ENCODE results near the gene PAN2.

PAN2 gene

DNA sequence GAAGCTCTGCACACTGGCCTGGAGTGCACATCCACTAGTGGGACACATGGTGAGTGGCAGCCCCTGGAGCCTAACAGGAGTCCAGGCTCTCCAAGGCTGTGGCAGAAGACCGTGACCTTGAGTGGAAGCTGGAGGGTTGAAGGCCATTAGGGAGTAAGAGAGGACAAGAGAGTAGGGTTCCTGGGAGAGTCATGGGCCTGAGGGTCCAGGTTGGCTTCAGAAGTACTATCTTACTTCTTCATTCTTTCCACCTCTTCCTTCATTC lies 5.3 kb upstream of the PAN2 start:
- no CpG with 5 or more reads among the region's 1 CpG for WGBS
- Histone ChIP-seq H2BK120ac (ENCODE audit: low read depth, low read length) (no peak overlapping the region), H3K14ac (ENCODE audit: low read length in 2 of 2) (no peak overlapping the region)

DNA sequence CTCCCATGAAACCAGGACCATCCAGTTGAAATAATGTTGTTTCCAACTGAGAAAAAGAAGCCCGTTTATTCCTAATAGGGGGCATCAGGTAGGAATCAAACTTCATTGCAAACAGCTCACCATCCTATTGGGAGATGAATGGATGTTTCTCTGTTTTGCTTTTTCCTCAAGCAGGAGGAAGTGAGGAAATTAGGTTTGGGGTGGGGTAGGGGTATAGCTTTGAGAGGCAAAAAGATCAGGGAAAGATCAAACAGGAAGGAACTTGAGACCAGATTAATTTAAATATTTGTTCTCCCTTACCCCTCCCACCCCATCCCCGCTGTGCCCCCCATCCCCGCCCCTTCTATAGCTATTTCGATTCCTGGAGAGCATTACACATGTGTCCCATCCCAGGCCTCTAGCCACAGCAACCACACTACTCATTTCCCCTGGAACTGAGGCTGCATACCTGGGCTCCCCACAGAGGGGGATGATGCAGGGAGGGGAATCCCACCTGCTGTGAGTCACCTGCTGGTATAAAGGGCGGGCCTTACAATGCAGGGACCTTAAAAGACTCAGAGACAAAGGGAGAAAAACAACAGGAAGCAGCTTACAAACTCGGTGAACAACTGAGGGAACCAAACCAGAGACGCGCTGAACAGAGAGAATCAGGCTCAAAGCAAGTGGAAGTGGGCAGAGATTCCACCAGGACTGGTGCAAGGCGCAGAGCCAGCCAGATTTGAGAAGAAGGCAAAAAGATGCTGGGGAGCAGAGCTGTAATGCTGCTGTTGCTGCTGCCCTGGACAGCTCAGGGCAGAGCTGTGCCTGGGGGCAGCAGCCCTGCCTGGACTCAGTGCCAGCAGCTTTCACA lies 4.7 kb upstream of the PAN2 start, which contains the start of gene IL23A:
Gene IL23A, plus strand, starts transcription at position 577 of the 850 bp plus-strand sequence. Its CDS starts 161 bp downstream, at position 738.
- H3K18ac ChIP-seq (ENCODE audit: low read depth in 1 of 2, low read length in 2 of 2) = no peak within 1 kb of the TSS
- DNase-seq = peak; percentile 25
- no peak within 1 kb of the TSS for H2AFZ ChIP-seq (ENCODE audit: low read depth, low read length)
- peaks cover 14 to 26% of the 10 kb centered on the region in 2 experiments for H3K36me3 ChIP-seq (ENCODE audit: control insufficient read depth in 1 of 2, insufficient read depth in 2 of 2, low read depth in 1 of 2, low read length in 2 of 2)
- 52% methylated on average over 7 of the region's 9 CpGs for WGBS
- H2BK15ac ChIP-seq (ENCODE audit: low read depth, poor library complexity, severe bottlenecking) = peak within 1 kb of the TSS; percentile 54
- H3K27ac ChIP-seq (ENCODE audit: low read length, poor library complexity, severe bottlenecking) = no peak within 1 kb of the TSS
- no peak within 1 kb of the TSS for H3K9ac ChIP-seq (ENCODE audit: low read length)
- H3K4me3 ChIP-seq (ENCODE audit: insufficient read depth in 1 of 2, low read depth in 1 of 2, low read length in 2 of 2) = no peak within 1 kb of the TSS
- no peak within 1 kb of the TSS for H4K91ac ChIP-seq (ENCODE audit: low read length)
- H3K9me3 ChIP-seq (ENCODE audit: control insufficient read depth, low read length) = no peaks in the 10 kb centered on the region
- H2BK5ac ChIP-seq (ENCODE audit: low read depth, low read length, poor library complexity, severe bottlenecking) = no peak within 1 kb of the TSS
- H3K79me1 ChIP-seq (replicated peaks; ENCODE audit: low read length, poor library complexity, severe bottlenecking) = peaks cover 2% of the 10 kb centered on the region
- H3K27me3 ChIP-seq (ENCODE audit: control insufficient read depth in 1 of 2, insufficient read depth in 1 of 2, low read length in 2 of 2) = no peaks in the 10 kb centered on the region
- H3K23ac ChIP-seq (ENCODE audit: low read length in 2 of 2) = no peak within 1 kb of the TSS
- H3K4me1 ChIP-seq (ENCODE audit: control insufficient read depth, insufficient read depth, low read depth, low read length) = peaks cover 5% of the 10 kb centered on the region
- H2AK5ac ChIP-seq (ENCODE audit: low read length, severe bottlenecking) = no peak within 1 kb of the TSS
- H3K4me2 ChIP-seq (ENCODE audit: low read length, poor library complexity, severe bottlenecking) = no peak within 1 kb of the TSS
- no peak within 1 kb of the TSS for H2BK12ac ChIP-seq (ENCODE audit: low read length in 2 of 2)
- no peak within 1 kb of the TSS for H2BK120ac ChIP-seq (ENCODE audit: low read depth, low read length)
- no peak within 1 kb of the TSS for H3K14ac ChIP-seq (ENCODE audit: low read length in 2 of 2)
- H4K8ac ChIP-seq (ENCODE audit: low read length) = no peak within 1 kb of the TSS
- H3K4ac ChIP-seq (ENCODE audit: low read depth in 1 of 2, low read length in 2 of 2) = no peak within 1 kb of the TSS

More for the DNA sequence above, 5.3 kb upstream of the PAN2 start:
- Histone ChIP-seq H2AFZ (ENCODE audit: low read depth, low read length) (no peak overlapping the region), H3K36me3 (ENCODE audit: control insufficient read depth in 1 of 2, insufficient read depth in 2 of 2, low read depth in 1 of 2, low read length in 2 of 2) (peaks cover 19 to 31% of the 10 kb centered on the region in 2 experiments), H3K4me2 (ENCODE audit: low read length, poor library complexity, severe bottlenecking) (no peak overlapping the region), H3K9ac (ENCODE audit: low read length) (no peak overlapping the region), H2BK12ac (ENCODE audit: low read length in 2 of 2) (no peak overlapping the region), H3K4me3 (ENCODE audit: insufficient read depth in 1 of 2, low read depth in 1 of 2, low read length in 2 of 2) (no peak overlapping the region), H3K4me1 (ENCODE audit: control insufficient read depth, insufficient read depth, low read depth, low read length) (peaks cover 5% of the 10 kb centered on the region), H3K79me1 (replicated peaks; ENCODE audit: low read length, poor library complexity, severe bottlenecking) (peaks cover 5% of the 10 kb centered on the region), H2BK15ac (ENCODE audit: low read depth, poor library complexity, severe bottlenecking) (peak overlapping the region; percentile 54), H3K18ac (ENCODE audit: low read depth in 1 of 2, low read length in 2 of 2) (no peak overlapping the region), H3K23ac (ENCODE audit: low read length in 2 of 2) (no peak overlapping the region), H4K8ac (ENCODE audit: low read length) (no peak overlapping the region), H4K91ac (ENCODE audit: low read length) (no peak overlapping the region), H3K9me3 (ENCODE audit: control insufficient read depth, low read length) (no peaks in the 10 kb centered on the region), H2AK5ac (ENCODE audit: low read length, severe bottlenecking) (no peak overlapping the region), H3K27me3 (ENCODE audit: control insufficient read depth in 1 of 2, insufficient read depth in 1 of 2, low read length in 2 of 2) (no peaks in the 10 kb centered on the region), H3K4ac (ENCODE audit: low read depth in 1 of 2, low read length in 2 of 2) (no peak overlapping the region), H3K27ac (ENCODE audit: low read length, poor library complexity, severe bottlenecking) (no peak overlapping the region), H2BK5ac (ENCODE audit: low read depth, low read length, poor library complexity, severe bottlenecking) (no peak overlapping the region)
- DNase-seq = no peak

DNA sequence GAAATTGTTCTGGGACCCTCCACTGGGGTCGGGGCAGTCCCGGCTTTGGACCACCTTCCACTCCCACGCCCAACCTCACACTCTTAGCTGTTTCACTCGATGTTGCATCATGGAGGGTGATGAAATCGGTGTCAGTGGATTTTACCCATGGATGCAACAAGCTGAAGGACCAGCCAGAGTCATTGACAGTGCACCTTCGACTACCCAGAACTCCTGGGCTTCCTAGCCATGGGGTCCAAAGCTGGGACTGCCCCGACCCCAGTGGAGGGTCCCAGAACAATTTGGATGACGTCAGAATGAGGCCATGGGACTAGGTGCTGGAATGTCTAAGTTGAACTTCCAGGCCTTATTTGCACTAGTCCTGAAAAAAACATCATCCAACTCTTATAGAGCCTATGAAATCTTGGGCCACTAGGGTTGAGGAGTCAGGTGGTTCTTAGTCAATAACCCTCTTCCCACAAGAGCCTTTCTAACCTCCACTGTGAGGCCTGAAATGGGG lies 4.0 kb upstream of the PAN2 start:
- no peak overlapping the region for H3K4ac ChIP-seq (ENCODE audit: low read depth in 1 of 2, low read length in 2 of 2)

DNA sequence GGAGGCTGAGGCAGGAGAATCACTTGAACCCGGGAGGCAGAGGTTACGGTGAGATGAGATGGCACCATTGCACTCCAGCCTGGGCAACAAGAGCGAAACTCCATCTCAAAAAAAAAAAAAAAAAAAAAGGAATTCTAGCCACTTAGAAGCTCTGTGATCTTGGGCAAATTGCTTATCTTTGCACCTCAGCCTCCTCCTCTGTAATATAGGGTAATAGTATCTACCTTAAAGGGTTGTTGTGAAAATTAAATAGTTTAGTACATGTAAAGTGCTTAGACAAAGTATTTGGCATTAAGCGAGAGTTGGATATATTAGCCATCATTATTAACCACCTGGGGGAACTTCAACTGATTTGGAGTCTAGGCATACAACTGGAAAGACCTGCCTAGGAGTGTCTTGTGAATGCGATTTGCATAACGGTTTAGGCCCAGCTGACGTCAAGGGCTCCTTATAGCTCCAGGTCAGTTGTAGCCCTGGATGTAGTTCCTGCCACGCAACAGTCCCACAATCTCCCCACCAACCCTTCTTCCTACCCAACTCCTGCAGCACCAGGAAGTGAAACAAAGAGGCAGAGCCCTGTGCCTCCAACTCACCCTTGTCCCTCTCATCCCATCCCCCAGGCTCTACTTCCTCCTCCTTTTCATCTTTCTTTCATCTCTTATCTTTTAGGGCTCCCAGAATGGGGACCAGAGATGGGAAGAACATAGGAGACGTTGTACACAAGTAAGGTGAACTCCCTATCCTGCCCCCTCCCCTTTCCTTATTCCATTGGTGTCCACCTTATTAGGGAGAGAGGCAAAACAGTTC lies 2.8 kb upstream of the PAN2 start:
- Histone ChIP-seq H2BK12ac (ENCODE audit: low read length in 2 of 2) (no peak overlapping the region), H3K14ac (ENCODE audit: low read length in 2 of 2) (no peak overlapping the region), H3K4me1 (ENCODE audit: control insufficient read depth, insufficient read depth, low read depth, low read length) (peaks cover 12% of the 10 kb centered on the region), H3K4me3 (ENCODE audit: insufficient read depth in 1 of 2, low read depth in 1 of 2, low read length in 2 of 2) (no peak overlapping the region), H3K27ac (ENCODE audit: low read length, poor library complexity, severe bottlenecking) (no peak overlapping the region), H2AK5ac (ENCODE audit: low read length, severe bottlenecking) (no peak overlapping the region), H3K9me3 (ENCODE audit: control insufficient read depth, low read length) (no peaks in the 10 kb centered on the region), H4K91ac (ENCODE audit: low read length) (no peak overlapping the region), H3K4ac (ENCODE audit: low read depth in 1 of 2, low read length in 2 of 2) (no peak overlapping the region), H3K27me3 (ENCODE audit: control insufficient read depth in 1 of 2, insufficient read depth in 1 of 2, low read length in 2 of 2) (no peaks in the 10 kb centered on the region), H3K36me3 (ENCODE audit: control insufficient read depth in 1 of 2, insufficient read depth in 2 of 2, low read depth in 1 of 2, low read length in 2 of 2) (peaks cover 3 to 7% of the 10 kb centered on the region in 2 experiments), H3K18ac (ENCODE audit: low read depth in 1 of 2, low read length in 2 of 2) (no peak overlapping the region), H2BK15ac (ENCODE audit: low read depth, poor library complexity, severe bottlenecking) (no peak overlapping the region), H2BK120ac (ENCODE audit: low read depth, low read length) (no peak overlapping the region), H2AFZ (ENCODE audit: low read depth, low read length) (no peak overlapping the region), H3K79me1 (replicated peaks; ENCODE audit: low read length, poor library complexity, severe bottlenecking) (peaks cover 3% of the 10 kb centered on the region), H3K23ac (ENCODE audit: low read length in 2 of 2) (no peak overlapping the region), H3K9ac (ENCODE audit: low read length) (no peak overlapping the region), H3K4me2 (ENCODE audit: low read length, poor library complexity, severe bottlenecking) (no peak overlapping the region), H4K8ac (ENCODE audit: low read length) (no peak overlapping the region), H2BK5ac (ENCODE audit: low read depth, low read length, poor library complexity, severe bottlenecking) (no peak overlapping the region)
- no peak for DNase-seq
- WGBS = 92% methylated on average over 8 of the region's 9 CpGs

More for the DNA sequence above, 4.0 kb upstream of the PAN2 start:
- no peak overlapping the region for H3K27ac ChIP-seq (ENCODE audit: low read length, poor library complexity, severe bottlenecking)
- no peaks in the 10 kb centered on the region for H3K27me3 ChIP-seq (ENCODE audit: control insufficient read depth in 1 of 2, insufficient read depth in 1 of 2, low read length in 2 of 2)
- H2BK12ac ChIP-seq (ENCODE audit: low read length in 2 of 2) = no peak overlapping the region
- no peak overlapping the region for H3K18ac ChIP-seq (ENCODE audit: low read depth in 1 of 2, low read length in 2 of 2)
- no peak overlapping the region for H3K9ac ChIP-seq (ENCODE audit: low read length)
- H4K91ac ChIP-seq (ENCODE audit: low read length) = no peak overlapping the region
- no peak overlapping the region for H2AK5ac ChIP-seq (ENCODE audit: low read length, severe bottlenecking)
- H3K23ac ChIP-seq (ENCODE audit: low read length in 2 of 2) = no peak overlapping the region
- H3K14ac ChIP-seq (ENCODE audit: low read length in 2 of 2) = no peak overlapping the region
- H3K4me1 ChIP-seq (ENCODE audit: control insufficient read depth, insufficient read depth, low read depth, low read length) = peaks cover 10% of the 10 kb centered on the region
- no peak overlapping the region for H2BK15ac ChIP-seq (ENCODE audit: low read depth, poor library complexity, severe bottlenecking)
- peaks cover 7 to 18% of the 10 kb centered on the region in 2 experiments for H3K36me3 ChIP-seq (ENCODE audit: control insufficient read depth in 1 of 2, insufficient read depth in 2 of 2, low read depth in 1 of 2, low read length in 2 of 2)
- no peak overlapping the region for H3K4me2 ChIP-seq (ENCODE audit: low read length, poor library complexity, severe bottlenecking)
- no peak overlapping the region for H4K8ac ChIP-seq (ENCODE audit: low read length)
- WGBS = 89% methylated on average over 7 of the region's 8 CpGs
- H3K9me3 ChIP-seq (ENCODE audit: control insufficient read depth, low read length) = no peaks in the 10 kb centered on the region
- H3K79me1 ChIP-seq (replicated peaks; ENCODE audit: low read length, poor library complexity, severe bottlenecking) = peaks cover 4% of the 10 kb centered on the region
- H2AFZ ChIP-seq (ENCODE audit: low read depth, low read length) = no peak overlapping the region
- H2BK5ac ChIP-seq (ENCODE audit: low read depth, low read length, poor library complexity, severe bottlenecking) = no peak overlapping the region
- no peak for DNase-seq
- no peak overlapping the region for H2BK120ac ChIP-seq (ENCODE audit: low read depth, low read length)
- no peak overlapping the region for H3K4me3 ChIP-seq (ENCODE audit: insufficient read depth in 1 of 2, low read depth in 1 of 2, low read length in 2 of 2)
